ENCODE measurements around the gene ZNF107. TPM values are rescaled to one million over a fixed set of nuclear protein-coding genes. Genes with fewer than 3 reads are reported as not detected.
"Not testable (repeated sequence)": the region's sequence is repeated elsewhere in the genome, so short reads cannot be mapped to it uniquely, and the experiment has no call there.

The ZNF107 gene
- polyA plus RNA-seq, 3 donors, result 7.7 to 10.2 (median 9.8) TPM

DNA sequence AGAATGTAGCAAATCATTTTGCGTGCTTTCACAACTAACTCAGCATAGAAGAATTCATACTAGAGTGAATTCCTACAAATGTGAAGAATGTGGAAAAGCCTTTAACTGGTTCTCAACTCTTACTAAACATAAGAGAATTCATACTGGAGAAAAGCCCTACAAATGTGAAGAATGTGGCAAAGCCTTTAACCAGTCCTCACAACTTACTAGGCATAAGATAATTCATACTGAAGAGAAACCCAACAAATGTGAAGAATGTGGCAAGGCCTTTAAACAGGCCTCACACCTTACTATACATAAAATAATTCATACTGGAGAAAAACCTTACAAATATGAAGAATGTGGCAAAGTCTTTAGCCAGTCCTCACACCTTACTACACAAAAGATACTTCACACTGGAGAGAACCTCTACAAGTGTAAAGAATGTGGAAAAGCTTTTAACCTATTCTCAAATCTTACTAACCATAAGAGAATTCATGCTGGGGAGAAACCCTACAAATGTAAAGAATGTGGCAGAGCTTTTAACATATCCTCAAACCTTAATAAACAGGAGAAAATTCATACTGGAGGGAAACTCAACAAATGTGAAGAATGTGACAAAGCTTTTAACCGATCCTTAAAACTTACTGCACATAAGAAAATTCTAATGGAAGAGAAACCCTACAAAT is 40.8 kb downstream of the ZNF107 start:
- no peak for DNase-seq

- not testable (repeated sequence) for DNase-seq
Measured at GRCh38 chr7:64717896-64718295, 52.0 kb downstream of the ZNF107 start.

DNA sequence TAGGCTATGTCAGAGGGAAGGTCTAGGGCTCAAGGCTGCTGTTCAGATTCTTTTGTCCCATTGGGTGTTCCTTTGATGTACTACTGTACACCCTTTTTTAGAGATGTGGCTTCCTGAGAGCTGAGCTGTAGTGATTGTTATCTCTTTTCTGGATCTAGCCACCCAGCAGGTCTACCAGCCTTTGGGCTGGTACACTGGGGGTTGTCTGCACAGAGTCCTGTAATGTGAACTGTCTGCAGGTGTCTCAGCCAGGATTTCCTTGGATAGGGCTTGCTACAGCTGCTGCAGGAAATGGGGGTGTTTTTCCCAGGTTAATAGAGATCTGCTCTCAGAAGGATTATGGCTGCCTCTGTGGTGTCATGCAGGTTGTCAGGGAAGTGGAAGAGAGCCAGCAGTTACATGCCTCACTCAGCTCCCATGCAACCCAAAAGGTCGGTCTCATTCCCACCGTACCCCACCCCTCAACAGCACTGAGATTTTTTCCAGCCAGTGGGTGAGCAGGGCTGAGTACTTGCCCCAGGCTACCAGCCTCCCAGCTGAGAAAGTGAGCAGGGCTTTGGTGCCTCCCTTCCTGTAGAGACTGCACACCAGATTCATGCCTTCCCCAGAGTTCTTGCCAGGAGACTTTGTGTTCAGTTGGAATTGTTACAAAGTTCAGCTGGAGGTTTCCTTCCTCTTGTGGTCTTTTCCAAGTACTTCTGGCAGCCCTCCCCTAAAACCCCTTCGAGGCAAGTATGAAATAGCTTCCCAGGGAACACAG is 63.3 kb downstream of the ZNF107 start:
- DNase-seq, result no peak

DNA sequence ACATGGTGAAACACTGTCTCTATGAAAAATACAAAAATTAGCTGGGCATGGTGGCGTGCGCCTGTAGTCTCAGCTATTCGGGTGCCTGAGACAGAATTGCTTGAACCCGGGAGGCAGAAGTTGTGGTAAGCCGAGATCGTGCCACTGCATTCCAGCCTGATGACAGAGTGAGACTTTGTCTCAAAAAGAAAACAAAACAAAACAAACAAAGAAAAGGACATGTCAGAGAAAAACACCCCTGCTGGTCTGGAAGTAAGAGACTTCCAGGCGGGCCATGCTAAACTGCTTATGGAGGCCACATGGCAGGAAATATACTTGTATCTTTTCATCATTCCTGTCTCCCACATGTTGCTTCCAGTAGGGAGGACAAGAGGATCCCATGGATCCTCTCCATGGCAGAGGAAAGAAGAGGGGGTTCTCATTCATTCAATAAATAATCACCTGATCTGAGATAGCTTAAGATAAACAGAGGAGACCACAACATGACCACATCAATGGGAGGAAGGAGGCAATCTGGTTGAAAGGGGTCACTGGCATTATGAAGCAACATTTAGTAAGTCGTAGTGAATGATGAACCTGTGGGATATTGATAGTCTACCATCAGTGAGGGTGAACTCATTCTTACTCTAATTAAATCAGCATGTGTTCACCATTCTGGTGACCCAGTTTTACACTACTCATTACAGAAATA is 67.8 kb downstream of the ZNF107 start:
- no peak for DNase-seq

- DNase-seq, result no peak
Measured at GRCh38 chr7:64736575-64736974, 70.6 kb downstream of the ZNF107 start.

- not testable (repeated sequence) for DNase-seq
Measured at GRCh38 chr7:64738403-64738802, 72.5 kb downstream of the ZNF107 start.

DNA sequence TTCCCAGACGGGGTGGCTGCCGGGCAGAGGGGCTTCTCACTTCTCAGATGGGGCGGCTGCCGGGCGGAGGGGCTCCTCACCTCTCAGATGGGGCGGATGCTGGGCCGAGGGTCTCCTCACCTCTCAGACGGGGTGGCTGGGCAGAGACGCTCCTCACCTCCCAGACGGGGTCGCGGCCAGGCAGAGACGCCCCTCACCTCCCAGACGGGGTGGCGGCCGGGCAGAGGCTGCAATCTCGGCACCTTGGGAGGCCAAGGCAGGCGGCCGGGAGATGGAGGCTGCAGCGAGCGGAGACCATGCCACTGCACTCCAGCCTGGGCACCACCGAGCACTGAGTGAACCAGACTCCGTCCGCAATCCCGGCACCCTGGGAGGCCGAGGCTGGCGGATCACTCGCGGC is 73.0 kb downstream of the ZNF107 start:
- not testable (repeated sequence) for DNase-seq

GRCh38 chr7:64744680-64745079 is 78.7 kb downstream of the ZNF107 start:
- no peak for DNase-seq

DNA sequence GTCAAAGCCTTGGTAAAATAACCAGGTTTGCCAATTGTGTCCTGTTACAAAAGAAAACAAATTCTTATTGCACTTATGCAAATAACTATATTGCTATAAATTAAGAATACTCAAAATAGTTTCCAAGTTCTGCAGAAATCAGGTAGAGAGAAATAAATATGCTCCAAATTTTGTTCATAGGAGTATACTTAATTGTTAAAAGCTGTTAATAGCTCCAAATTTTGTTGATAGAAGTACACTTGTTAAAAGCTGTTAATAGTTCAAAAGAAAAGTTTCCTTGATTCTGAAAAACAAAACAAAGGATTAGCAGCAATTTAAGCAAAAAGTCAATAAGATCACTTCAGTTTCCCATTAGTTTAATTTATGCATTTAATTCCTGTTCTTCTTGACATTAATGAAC is 81.9 kb downstream of the ZNF107 start:
- DNase-seq, result no peak

- DNase-seq, result no peak
Measured at GRCh38 chr7:64753032-64753431, 87.1 kb downstream of the ZNF107 start.

DNA sequence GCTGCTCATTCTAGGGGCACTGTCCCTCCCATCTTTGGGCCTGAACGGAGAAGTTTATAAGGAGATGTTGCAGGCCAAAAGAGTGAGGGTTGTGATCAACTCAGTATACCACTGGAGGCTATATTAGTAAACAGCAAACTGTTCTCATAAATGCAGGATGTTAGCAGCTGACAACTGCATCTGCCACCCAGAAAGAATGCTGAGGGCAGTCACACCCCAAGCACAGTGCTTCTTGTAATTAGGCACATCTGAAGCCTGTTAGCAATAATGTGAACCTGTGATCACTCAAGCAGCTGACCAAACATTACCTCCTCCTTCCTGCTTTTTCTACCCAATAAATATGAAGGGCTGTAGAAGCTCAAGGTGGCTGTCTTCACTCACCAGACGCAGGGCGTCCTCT is 89.9 kb downstream of the ZNF107 start:
- no peak for DNase-seq

DNA sequence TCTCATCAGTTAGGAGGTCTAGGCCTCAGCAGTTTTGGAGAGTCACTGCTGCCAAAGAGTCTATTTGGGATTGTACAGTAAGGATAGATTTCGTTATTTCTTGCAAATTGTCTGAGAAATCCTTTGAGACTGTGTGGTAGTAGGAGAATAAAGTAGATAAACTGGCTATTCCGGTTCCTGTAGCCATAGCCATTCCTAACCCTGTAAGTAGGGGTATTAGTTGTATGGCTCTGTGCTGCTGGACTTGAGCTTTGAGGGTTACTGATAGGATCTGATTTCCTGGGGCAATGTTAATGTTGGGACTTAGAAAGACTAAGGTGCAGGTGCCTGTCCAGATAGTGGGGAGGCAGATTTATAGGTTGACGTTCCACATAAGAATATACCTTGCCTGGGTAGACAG is 92.2 kb downstream of the ZNF107 start:
- no peak for DNase-seq

Other genes starting within 250 kb of the ZNF107 start
- gene ZNF680, start 103.1 kb upstream of the ZNF107 start, polyA plus RNA-seq (ENCODE audit: insufficient read length in 3 of 3), result 10 to 100 TPM; 14.7 to 15.5 (median 15.2) TPM
- 10 to 100 TPM; 12.6 to 17.6 (median 17.4) TPM for gene ZNF138, start 128.3 kb downstream of the ZNF107 start, polyA plus RNA-seq (ENCODE audit: insufficient read length in 3 of 3)
- 10 to 100 TPM in 2 of 3 donors, 1 to 10 TPM in 1; 7.8 to 10.8 (median 10.4) TPM for gene ZNF273, start 237.1 kb downstream of the ZNF107 start, polyA plus RNA-seq (ENCODE audit: insufficient read length in 3 of 3)